ENCODE data around the gene CBFB.
"Not testable (repeated sequence)": the region's sequence is repeated elsewhere in the genome, so short reads cannot be mapped to it uniquely, and the experiment has no call there.

CBFB gene

GRCh38 chr16:67028696-67029253, at the start of gene CBFB:
TSS of gene CBFB (plus strand) at chr16:67029149. CDS start at chr16:67029408, 259 bp downstream.
- peak; percentile 86 to 87 for DNase-seq (ENCODE audit: extremely low read depth in 1 of 2, low read depth in 1 of 2)

GRCh38 chr16:66983033-66983432, 45.9 kb upstream of the CBFB start:
- DNase-seq (ENCODE audit: extremely low read depth in 1 of 2, low read depth in 1 of 2): no peak

GRCh38 chr16:66984892-66985311, 44.0 kb upstream of the CBFB start:
- peak; percentile 58 to 78 for DNase-seq (ENCODE audit: extremely low read depth in 1 of 2, low read depth in 1 of 2)

- peak in 1 of 2 donors; percentile 30 for DNase-seq (ENCODE audit: extremely low read depth in 1 of 2, low read depth in 1 of 2)
Measured at GRCh38 chr16:66986559-66986958, 42.4 kb upstream of the CBFB start.

- peak in 1 of 2 donors; percentile 31 for DNase-seq (ENCODE audit: extremely low read depth in 1 of 2, low read depth in 1 of 2)
Measured at GRCh38 chr16:66988197-66988788, 40.7 kb upstream of the CBFB start, which contains the start of gene CES4A. TSS of gene CES4A (plus strand) at chr16:66988589. CDS start at chr16:66988773, 184 bp downstream.

- no peak for DNase-seq (ENCODE audit: extremely low read depth in 1 of 2, low read depth in 1 of 2)
Measured at GRCh38 chr16:66991545-66992077, 37.3 kb upstream of the CBFB start.

- not testable (repeated sequence) for DNase-seq (ENCODE audit: extremely low read depth in 1 of 2, low read depth in 1 of 2)
Measured at GRCh38 chr16:66993558-66993957, 35.4 kb upstream of the CBFB start.

- no peak for DNase-seq (ENCODE audit: extremely low read depth in 1 of 2, low read depth in 1 of 2)
Measured at GRCh38 chr16:66996324-66996982, 32.5 kb upstream of the CBFB start.

- DNase-seq (ENCODE audit: extremely low read depth in 1 of 2, low read depth in 1 of 2): no peak
Measured at GRCh38 chr16:66996983-66997358, 32.0 kb upstream of the CBFB start.

GRCh38 chr16:67000384-67001351, 28.3 kb upstream of the CBFB start:
- peak in 1 of 2 donors; percentile 29 for DNase-seq (ENCODE audit: extremely low read depth in 1 of 2, low read depth in 1 of 2)

GRCh38 chr16:67001726-67002125, 27.2 kb upstream of the CBFB start:
- no peak for DNase-seq (ENCODE audit: extremely low read depth in 1 of 2, low read depth in 1 of 2)

- DNase-seq (ENCODE audit: extremely low read depth in 1 of 2, low read depth in 1 of 2): no peak
Measured at GRCh38 chr16:67006930-67007658, 21.9 kb upstream of the CBFB start.

- DNase-seq (ENCODE audit: extremely low read depth in 1 of 2, low read depth in 1 of 2): no peak
Measured at GRCh38 chr16:67009158-67009557, 19.8 kb upstream of the CBFB start.

- no peak for DNase-seq (ENCODE audit: extremely low read depth in 1 of 2, low read depth in 1 of 2)
Measured at GRCh38 chr16:67011274-67011673, 17.7 kb upstream of the CBFB start.

- DNase-seq (ENCODE audit: extremely low read depth in 1 of 2, low read depth in 1 of 2): no peak
Measured at GRCh38 chr16:67013233-67013822, 15.6 kb upstream of the CBFB start.

- DNase-seq (ENCODE audit: extremely low read depth in 1 of 2, low read depth in 1 of 2): peak; percentile 75 to 84
Measured at GRCh38 chr16:67013823-67014633, 14.9 kb upstream of the CBFB start.

GRCh38 chr16:67014634-67015312, 14.2 kb upstream of the CBFB start:
- no peak for DNase-seq (ENCODE audit: extremely low read depth in 1 of 2, low read depth in 1 of 2)

- peak in 1 of 2 donors; percentile 12 for DNase-seq (ENCODE audit: extremely low read depth in 1 of 2, low read depth in 1 of 2)
Measured at GRCh38 chr16:67015313-67015731, 13.6 kb upstream of the CBFB start.

All from stimulated activated CD8-positive, alpha-beta memory T cell treated with anti-CD3 and anti-CD28 coated beads, Interleukin-7, amount 100 ng/mL, for 48 hours (primary cell).